IMR-90 (cell line): Measurements from ENCODE around the gene C16orf74.

Experiments used
- CEBPB ChIP-seq: IDR thresholded peaks from 2 replicates; pipeline ENCODE4 v1.6.1; 2012; ENCODE audit warnings: low read depth, low read length, improper control_type of control experiment
- POLR2A ChIP-seq: IDR thresholded peaks from 2 replicates; pipeline ENCODE4 v1.6.1; 2012; ENCODE audit warnings: mild to moderate bottlenecking, low read depth, low read length
- RAD21 ChIP-seq: IDR thresholded peaks from 2 replicates; pipeline ENCODE4 v1.6.1; 2012; ENCODE audit warnings: low read length, improper control_type of control experiment
- SMC3 ChIP-seq: fragments of 150-350 bp; IDR thresholded peaks from 2 replicates; pipeline ENCODE4 v1.6.1; 2016; ENCODE audit warnings: low read depth, mild to moderate bottlenecking, antibody characterized with exemption, low read length, moderate library complexity
- TF ChIP-seq, protein P1 (sequence below): conservative IDR thresholded peaks from 2 replicates; pipeline ENCODE4 v1.5.1; 2012; ENCODE audit warnings: mild to moderate bottlenecking, low read depth, low read length, improper control_type of control experiment

DNA sequence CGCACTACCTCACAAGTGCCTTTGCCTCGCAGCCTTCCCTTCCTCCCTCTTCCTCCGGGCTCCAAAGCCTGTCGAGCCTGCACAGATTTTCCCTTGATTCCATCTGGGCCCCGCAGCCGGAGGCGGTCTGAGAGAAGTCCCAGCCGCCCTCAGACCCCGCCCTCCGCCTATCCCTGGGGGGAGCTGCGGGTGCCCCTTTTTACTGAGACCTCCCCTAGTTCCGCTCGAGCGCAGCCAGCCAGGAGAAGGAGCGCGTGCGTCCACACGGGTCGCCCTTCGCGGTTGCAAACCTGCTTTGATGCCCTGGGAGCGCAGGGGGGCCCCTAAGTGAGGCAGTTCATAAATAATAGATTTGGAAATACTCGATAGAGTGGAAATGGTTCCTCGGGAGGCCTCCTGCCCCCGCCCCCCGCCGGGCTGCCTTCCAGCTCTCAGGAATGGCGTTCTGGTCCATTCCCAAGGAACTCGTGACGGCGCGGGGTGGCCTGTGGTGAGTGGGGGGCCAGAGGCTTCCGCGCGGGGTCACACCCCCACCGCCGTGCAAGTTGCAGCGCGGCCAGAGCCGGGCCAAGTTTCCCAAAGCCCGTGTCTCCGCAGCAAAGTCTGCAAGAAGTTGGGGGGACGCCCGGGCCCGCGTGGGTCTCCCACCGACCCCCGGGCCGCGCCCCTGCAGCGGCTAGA is 610 bp downstream of the C16orf74 start:
- TF ChIP-seq, protein P1, sequence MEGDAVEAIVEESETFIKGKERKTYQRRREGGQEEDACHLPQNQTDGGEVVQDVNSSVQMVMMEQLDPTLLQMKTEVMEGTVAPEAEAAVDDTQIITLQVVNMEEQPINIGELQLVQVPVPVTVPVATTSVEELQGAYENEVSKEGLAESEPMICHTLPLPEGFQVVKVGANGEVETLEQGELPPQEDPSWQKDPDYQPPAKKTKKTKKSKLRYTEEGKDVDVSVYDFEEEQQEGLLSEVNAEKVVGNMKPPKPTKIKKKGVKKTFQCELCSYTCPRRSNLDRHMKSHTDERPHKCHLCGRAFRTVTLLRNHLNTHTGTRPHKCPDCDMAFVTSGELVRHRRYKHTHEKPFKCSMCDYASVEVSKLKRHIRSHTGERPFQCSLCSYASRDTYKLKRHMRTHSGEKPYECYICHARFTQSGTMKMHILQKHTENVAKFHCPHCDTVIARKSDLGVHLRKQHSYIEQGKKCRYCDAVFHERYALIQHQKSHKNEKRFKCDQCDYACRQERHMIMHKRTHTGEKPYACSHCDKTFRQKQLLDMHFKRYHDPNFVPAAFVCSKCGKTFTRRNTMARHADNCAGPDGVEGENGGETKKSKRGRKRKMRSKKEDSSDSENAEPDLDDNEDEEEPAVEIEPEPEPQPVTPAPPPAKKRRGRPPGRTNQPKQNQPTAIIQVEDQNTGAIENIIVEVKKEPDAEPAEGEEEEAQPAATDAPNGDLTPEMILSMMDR: no peak
- no peak for TF ChIP-seq POLR2A
- no peak for TF ChIP-seq CEBPB
- no peak for TF ChIP-seq RAD21
- no peak for TF ChIP-seq SMC3
